GM12878 (cell line): ENCODE measurements around the gene HHLA2. TPM values are rescaled to one million over a fixed set of nuclear protein-coding genes. Genes with fewer than 3 reads are reported as not detected.

Experiments
- ATAC-seq: fragments of 200-7000 bp; cut with Tn5 transposase; 3 replicates; pipeline ENCODE4 v1.9.1; 2020; ENCODE audit warnings: mild to moderate bottlenecking, moderate library complexity
- BruUV-seq: library from RNA; stranded (reverse); fragments of 400-500 nt; replicated peaks from 2 replicates; lab custom pipeline; 2021; lab: Mats Ljungman, UMichigan
- CTCF ChIA-PET: fragments of 300-600 bp; sonication (Branson Sonifier 250); formaldehyde crosslinking; extraction: SDS; loops from one replicate; lab custom pipeline; 2021; ENCODE audit warnings: inconsistent platforms; lab: Yijun Ruan, JAX
- POLR2A ChIA-PET: fragments of 350-600 bp; formaldehyde crosslinking; extraction: SDS; loops from one replicate; lab custom pipeline; 2021; ENCODE audit warnings: inconsistent platforms; lab: Charles Lee
- RAD21 ChIA-PET: fragments of 300-600 bp; sonication (Branson Sonifier 250); formaldehyde crosslinking; loops from one replicate; lab custom pipeline; 2023; ENCODE audit warnings: antibody characterized with exemption; ENCODE audit not compliant: unreplicated experiment; lab: Charles Lee
- SMC1A ChIA-PET: fragments of 300-600 bp; sonication (Branson Sonifier 250); formaldehyde crosslinking; loops from one replicate; lab custom pipeline; 2023; ENCODE audit not compliant: unreplicated experiment, uncharacterized antibody; lab: Charles Lee
- DNase-seq: peaks from one replicate; pipeline ENCODE4 v3.0.0-alpha.2; 2011; ENCODE audit warnings: low read depth, low spot score
- FAIRE-seq: peaks from 3 replicates; lab custom pipeline; 2011; peaks lifted over from hg19 to GRCh38; lab: Jason Lieb, UNC
- H2AFZ ChIP-seq: 2 replicates; pipeline ENCODE4 v1.6.0; 2011; ENCODE audit warnings: low read depth, low read length, control low read depth; ENCODE audit not compliant: control insufficient read depth
- H3K27ac ChIP-seq: 2 replicates; pipeline ENCODE4 v1.5.1; 2011; ENCODE audit warnings: control low read depth; ENCODE audit not compliant: control insufficient read depth, insufficient read depth
- H3K27me3 ChIP-seq, 2 experiments: replicated peaks in 1 of 2; 2 replicates each; pipeline versions ENCODE4 v1.6.0 to v1.6.1; 2011; ENCODE audit warnings: low read length in 1 of 2; ENCODE audit not compliant: control insufficient read depth in 2 of 2, insufficient read depth in 2 of 2
- H3K36me3 ChIP-seq, 2 experiments: 2 replicates each; pipeline ENCODE4 v1.5.1; 2011; ENCODE audit warnings: low read length in 1 of 2; ENCODE audit not compliant: control insufficient read depth in 2 of 2, insufficient read depth in 2 of 2
- H3K4me1 ChIP-seq: 2 replicates; pipeline ENCODE4 v1.6.1; 2011; ENCODE audit warnings: mild to moderate bottlenecking, low read length, moderate library complexity, mixed read lengths; ENCODE audit not compliant: control insufficient read depth, insufficient read depth
- H3K4me2 ChIP-seq: 2 replicates; pipeline ENCODE4 v1.6.0; 2011; ENCODE audit warnings: control low read depth; ENCODE audit not compliant: control insufficient read depth, insufficient read depth
- H3K4me3 ChIP-seq: fragments of 200-600 bp; sonication (generic); 2 replicates; pipeline ENCODE4 v1.5.1; 2016
- H3K79me2 ChIP-seq: 2 replicates; pipeline ENCODE4 v1.6.0; 2011; ENCODE audit warnings: low read length; ENCODE audit not compliant: control insufficient read depth, insufficient read depth
- H3K9ac ChIP-seq: 2 replicates; pipeline ENCODE4 v1.8.0; 2011; ENCODE audit warnings: low read length, control low read depth, mixed read lengths; ENCODE audit not compliant: control insufficient read depth, insufficient read depth
- H3K9me3 ChIP-seq: replicated peaks from 3 replicates; pipeline ENCODE4 v1.5.1; 2011; ENCODE audit warnings: mild to moderate bottlenecking, low read length; ENCODE audit not compliant: control insufficient read depth, insufficient read depth
- H4K20me1 ChIP-seq: 2 replicates; pipeline ENCODE4 v1.6.0; 2011; ENCODE audit not compliant: control insufficient read depth, insufficient read depth
- ASH2L ChIP-seq: fragments of 300-600, 200-600 bp; sonication (generic); IDR thresholded peaks from 2 replicates; pipeline ENCODE4 v1.6.1; 2017; ENCODE audit warnings: low read depth, mild to moderate bottlenecking, borderline replicate concordance
- ATF2 ChIP-seq: IDR thresholded peaks from 2 replicates; pipeline ENCODE4 v1.6.1; 2012; ENCODE audit warnings: low read length, inconsistent platforms
- ATF3 ChIP-seq: IDR thresholded peaks from 2 replicates; pipeline ENCODE4 v1.6.1; 2011; ENCODE audit warnings: low read depth, mild to moderate bottlenecking, low read length, moderate library complexity, borderline replicate concordance; ENCODE audit errors: extremely low read depth
- BACH1 ChIP-seq: fragments of 450-650 bp; IDR thresholded peaks from 2 replicates; pipeline ENCODE4 v1.6.1; 2017; ENCODE audit warnings: mild to moderate bottlenecking, borderline replicate concordance
- BHLHE40 ChIP-seq, 2 experiments: fragments of 450-650 bp in 1 of 2; IDR thresholded peaks; 2 replicates each; pipeline ENCODE4 v1.6.1; 2011 to 2017; ENCODE audit warnings: low read depth in 2 of 2, borderline replicate concordance in 1 of 2, improper control_type of control experiment in 1 of 2, low read length in 1 of 2, mild to moderate bottlenecking in 1 of 2
- CHD2 ChIP-seq: IDR thresholded peaks from 2 replicates; pipeline ENCODE4 v1.6.1; 2011; ENCODE audit warnings: low read depth, low read length, improper control_type of control experiment, borderline replicate concordance
- ESRRA ChIP-seq: IDR thresholded peaks from 2 replicates; pipeline ENCODE4 v1.6.1; 2012; ENCODE audit warnings: mild to moderate bottlenecking, low read length, improper control_type of control experiment
- FOXK2 ChIP-seq: fragments of 450-650 bp; IDR thresholded peaks from 2 replicates; pipeline ENCODE4 v1.6.1; 2017; ENCODE audit warnings: mild to moderate bottlenecking, moderate library complexity
- HDGF ChIP-seq: fragments of 450-650 bp; IDR thresholded peaks from 2 replicates; pipeline ENCODE4 v1.6.1; 2016; ENCODE audit warnings: antibody characterized with exemption
- JUND ChIP-seq: IDR thresholded peaks from 2 replicates; pipeline ENCODE4 v1.6.1; 2012; ENCODE audit warnings: low read depth, mild to moderate bottlenecking, low read length, improper control_type of control experiment, moderate library complexity
- KAT2A ChIP-seq: conservative IDR thresholded peaks from 2 replicates; pipeline ENCODE4 v1.6.1; 2011; ENCODE audit warnings: low read depth, low read length; ENCODE audit not compliant: control insufficient read depth
- NFXL1 ChIP-seq: fragments of 450-650 bp; IDR thresholded peaks from 2 replicates; pipeline ENCODE4 v1.6.1; 2017; ENCODE audit warnings: antibody characterized with exemption, mild to moderate bottlenecking, borderline replicate concordance
- NKRF ChIP-seq: fragments of 450-650 bp; conservative IDR thresholded peaks from 2 replicates; pipeline ENCODE4 v1.6.1; 2017; ENCODE audit warnings: mild to moderate bottlenecking, moderate library complexity
- ZNF274 ChIP-seq: IDR thresholded peaks from one replicate; pipeline ENCODE4 v1.8.0; 2011; ENCODE audit not compliant: insufficient read length, insufficient read depth
- in situ Hi-C: fragments of 300-500 bp; cut with MboI; formaldehyde crosslinking; loops from 9 replicates; pipeline ENCODE4 v1.14.3; 2018; ENCODE audit warnings: mixed read lengths
- intact Hi-C: fragments of 100-400 bp; cut with micrococcal nuclease; formaldehyde crosslinking; loops from one replicate; pipeline ENCODE4 v1.14.2; 2022; ENCODE audit not compliant: unreplicated experiment
- polyA plus RNA-seq, 11 experiments: library from polyadenylated mRNA; depleted of rRNA in 4 of 11; unstranded in 6 of 11; stranded (reverse) in 5 of 11; fragments of >200 nt; fragmentation: Nextera tagmentation in 4 of 11; fragmentation: Illumina TruSeq in 1 of 11; extraction: Ambion mirVana in 4 of 11; extraction: Trizol in 1 of 11; gene quantifications; 1 replicate in 1 of 11; 2 replicates in 10 of 11; pipeline versions ENCODE4 v1.2.1 to v1.2.3, GENCODE V29; 2011 to 2016; ENCODE audit warnings: inconsistent platforms in 2 of 11, missing spikeins in 2 of 11, low read depth in 1 of 11
- total RNA-seq, 4 experiments: library from RNA; depleted of rRNA in 3 of 4; stranded (reverse); fragments of >200 nt in 3 of 4; fragmentation: Illumina TruSeq in 1 of 4; extraction: Trizol in 1 of 4; gene quantifications; 2 replicates each; pipeline versions ENCODE4 v1.2.1 to v1.2.3, GENCODE V29; 2013 to 2021

HHLA2 gene
- total and polyA plus RNA-seq, 10 of the 15 experiments (the other 5 are each of a cell fraction or from before 2014, with no cell fraction given), result 0.11 to 1.3 (median 0.28) TPM; not detected in 1

- no peak for FAIRE-seq
- ChIA-PET SMC1A (interaction anchor here (1.8 kb wide), 1 partner anchor 44 kb away, joined by 4 read pairs; no protein-coding TSS in a partner anchor), POLR2A (no interaction called here), CTCF (interaction anchor here (1.8 kb wide), 1 partner anchor 66 kb away, joined by 6 read pairs; no protein-coding TSS in a partner anchor), RAD21 (interaction anchor here (1.0 to 1.4 kb wide), 2 partner anchors 48 to 116 kb away, joined by 3 read pairs; no protein-coding TSS in a partner anchor)
- Histone ChIP-seq H3K4me3 (no peak overlapping the region), H3K9me3 (no peaks in the 10 kb centered on the region), H2AFZ (no peak overlapping the region), H3K4me1 (peaks cover 10% of the 10 kb centered on the region), H3K4me2 (no peak overlapping the region), H3K9ac (no peak overlapping the region), H3K27ac (no peak overlapping the region), H4K20me1 (no peaks in the 10 kb centered on the region), H3K79me2 (no peaks in the 10 kb centered on the region), H3K27me3 (no peaks in the 10 kb centered on the region), H3K36me3 (no peaks in the 10 kb centered on the region)
- intact Hi-C loops, result no loop called here
- no TSS peak for BruUV-seq
- no peak for DNase-seq
- in situ Hi-C loops, result no loop called here
- ATAC-seq, result peak; percentile 55; the same call in 2 of the 3 replicates
- TF ChIP-seq ASH2L (no peak), ATF3 (no peak), NFXL1 (no peak), FOXK2 (no peak), BACH1 (no peak), HDGF (no peak), ZNF274 (no peak), KAT2A (no peak), NKRF (no peak), CHD2 (no peak), ESRRA (no peak), BHLHE40 (IDR thresholded peaks at IDR 0.05; ENCODE audit: borderline replicate concordance in 1 of 2, low read depth in 2 of 2, low read length in 1 of 2) (no peak), ATF2 (no peak), JUND (no peak)
- TF ChIP-seq, all 136 proteins: peak for 0
These were observed 42.7 kb downstream of the HHLA2 start for GRCh38 chr3:108338901-108339545.
